HG02870 (cell line): ENCODE results near the gene NOL9.
"Not testable (repeated sequence)": the region's sequence is repeated elsewhere in the genome, so short reads cannot be mapped to it uniquely, and the experiment has no call there.

Source experiments
- ATAC-seq: cut with Tn5 transposase; IDR thresholded peaks from one replicate; pipeline ENCODE4 v1.9.1; 2021; ENCODE audit warnings: mild to moderate bottlenecking, moderate library complexity; ENCODE audit not compliant: unreplicated experiment

NOL9 gene

GRCh38 chr1:6505367-6506209 lies 48.7 kb downstream of the NOL9 start:
- no peak for ATAC-seq

GRCh38 chr1:6504887-6505286 lies 49.4 kb downstream of the NOL9 start:
- ATAC-seq: no peak

DNA sequence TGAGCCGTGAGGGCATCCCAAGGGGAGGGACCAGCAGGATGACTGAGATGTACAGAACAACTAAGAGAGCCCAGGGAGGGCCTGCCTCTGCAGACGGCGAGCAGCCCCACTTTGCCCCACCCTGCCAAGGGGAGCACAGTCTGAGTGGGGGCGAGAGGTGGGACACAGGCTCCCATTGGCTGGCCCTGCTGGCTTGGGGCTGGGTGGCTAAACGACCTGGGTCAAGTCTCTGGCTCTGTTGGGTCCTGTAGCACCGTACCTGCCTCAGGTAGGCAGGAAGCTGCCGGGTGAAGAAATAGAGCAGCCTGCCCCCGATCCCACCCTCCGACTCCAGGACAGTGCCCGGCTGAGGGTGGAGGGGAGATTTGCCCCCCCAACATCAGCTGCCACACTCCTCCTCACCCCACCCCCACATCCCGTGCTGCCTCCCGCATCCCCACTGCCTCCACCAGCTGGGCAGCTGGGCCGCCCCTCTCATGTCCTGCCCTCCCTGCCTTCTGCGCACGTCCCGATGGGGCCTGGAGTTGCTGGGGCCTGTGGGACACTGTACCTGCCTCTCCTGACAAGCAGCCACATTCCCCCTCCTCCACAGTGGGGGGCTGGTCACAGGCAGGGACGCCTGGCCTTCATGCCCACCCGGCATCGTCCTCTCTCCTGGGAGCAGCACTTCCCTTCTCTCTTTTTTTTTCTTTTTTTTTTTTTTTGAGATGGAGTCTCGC lies 50.3 kb downstream of the NOL9 start:
- ATAC-seq: no peak

- no peak for ATAC-seq
These were observed 52.1 kb downstream of the NOL9 start for GRCh38 chr1:6502000-6502891.

- ATAC-seq: no peak
These were observed 53.0 kb downstream of the NOL9 start for GRCh38 chr1:6501279-6501813.

DNA sequence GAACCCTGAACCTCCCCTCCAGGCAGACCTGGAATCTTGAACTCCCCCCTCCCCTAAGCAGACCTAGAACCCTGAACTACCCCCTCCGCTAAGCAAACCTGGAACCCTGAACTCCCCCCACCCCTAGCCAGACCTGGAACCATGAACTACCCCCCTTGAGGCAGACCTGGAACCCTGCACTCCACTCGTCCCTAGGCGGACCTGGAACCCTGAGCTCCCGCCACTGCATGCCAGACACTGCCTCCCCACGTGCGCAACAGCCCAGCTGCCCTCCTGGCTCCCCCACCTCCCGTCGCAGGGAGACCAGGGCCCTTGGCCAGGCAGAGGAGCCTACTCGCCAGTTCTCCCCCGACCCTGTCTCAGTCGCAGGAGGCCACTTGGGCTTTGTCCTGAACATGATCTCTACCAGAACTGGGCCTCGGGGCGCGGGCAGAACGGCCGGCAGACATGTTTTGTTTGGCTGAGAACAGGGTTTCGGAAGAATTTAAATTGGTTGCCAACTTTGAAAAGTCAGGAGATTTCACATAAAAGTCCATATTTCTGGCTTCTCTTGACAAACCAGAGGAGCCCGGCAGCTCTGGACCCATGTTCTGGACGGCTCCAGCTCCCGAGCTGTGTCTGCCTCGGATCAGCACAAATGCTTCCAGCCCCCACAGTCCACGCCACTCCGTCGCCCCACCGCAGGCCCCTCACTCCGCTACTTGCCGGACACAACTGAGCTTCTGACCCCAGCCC lies 53.6 kb downstream of the NOL9 start:
- ATAC-seq: no peak

- ATAC-seq: no peak
These were observed 55.0 kb downstream of the NOL9 start for GRCh38 chr1:6499296-6499695.

GRCh38 chr1:6498576-6499111 lies 55.7 kb downstream of the NOL9 start:
- no peak for ATAC-seq

DNA sequence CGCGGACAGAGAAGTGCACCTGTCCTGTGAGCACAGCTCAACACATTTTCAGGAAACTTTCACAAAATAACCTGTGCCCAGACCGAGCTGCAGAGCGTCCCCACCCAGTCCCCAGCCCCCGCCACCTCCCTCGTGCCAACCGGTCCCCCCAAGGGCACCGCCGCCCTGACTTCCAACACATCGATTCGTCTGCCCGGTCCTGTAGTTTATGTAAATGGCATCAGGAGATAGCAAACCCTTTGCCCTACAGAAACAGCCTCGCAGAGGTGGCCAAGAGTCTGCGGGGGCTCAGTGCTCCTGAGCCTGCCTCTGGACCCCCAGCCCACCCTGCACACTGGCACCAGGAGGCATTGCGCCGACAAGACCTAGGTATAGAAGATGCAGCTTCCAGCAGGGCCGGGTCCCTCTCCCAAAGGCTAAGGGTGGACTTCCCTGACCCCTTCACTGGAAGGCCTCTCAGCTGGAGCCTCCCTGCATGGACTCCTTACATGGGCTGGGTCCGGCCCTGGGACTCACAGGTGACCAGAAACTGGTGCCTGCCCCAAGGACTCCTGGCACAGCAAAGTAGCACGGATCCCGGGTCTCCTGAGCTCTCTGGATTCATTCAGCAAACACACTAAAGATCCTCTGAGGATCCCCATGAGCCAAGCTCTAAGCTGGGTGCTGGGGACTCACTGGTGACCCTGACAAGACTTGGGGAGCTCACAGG lies 56.3 kb downstream of the NOL9 start:
- no peak for ATAC-seq

GRCh38 chr1:6497215-6497866 lies 57.0 kb downstream of the NOL9 start:
- no peak for ATAC-seq

DNA sequence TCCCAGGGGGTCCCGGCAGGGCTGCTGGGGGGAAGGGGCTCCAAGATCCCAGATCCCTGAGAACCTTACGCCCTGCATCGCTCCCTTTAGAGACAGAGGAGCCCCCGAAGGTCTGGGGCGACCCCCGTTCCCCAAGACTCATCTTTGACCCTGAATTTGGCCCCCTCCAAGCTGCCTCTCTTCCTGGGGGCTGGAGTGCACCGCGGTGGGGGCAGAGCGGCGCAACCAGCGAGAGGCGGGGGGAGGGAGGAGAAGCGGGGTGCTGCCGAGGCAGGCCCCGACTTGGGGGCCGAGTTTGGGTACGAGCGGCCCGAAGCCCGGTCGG lies 57.5 kb downstream of the NOL9 start:
- no peak for ATAC-seq

DNA sequence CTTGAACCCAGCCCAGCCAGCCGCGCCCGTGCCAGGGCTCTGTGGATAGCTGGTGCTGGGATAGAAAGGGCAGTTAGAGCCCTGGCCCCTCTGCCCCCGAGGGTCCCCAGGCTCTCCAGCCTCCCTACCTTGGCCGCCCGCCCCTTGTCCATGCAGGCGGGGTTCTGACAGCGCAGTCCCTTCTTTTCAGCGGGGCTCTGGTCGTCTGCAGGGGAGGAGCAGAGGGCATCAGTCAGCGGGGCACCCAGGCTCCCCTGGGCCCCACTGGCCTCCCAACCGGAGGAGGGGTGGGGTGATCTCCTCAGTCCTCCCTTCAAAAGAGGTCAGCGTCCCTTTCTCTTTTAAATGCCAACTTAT lies 58.0 kb downstream of the NOL9 start:
- no peak for ATAC-seq

- ATAC-seq: no peak
These were observed 58.6 kb downstream of the NOL9 start for GRCh38 chr1:6495540-6496364.

GRCh38 chr1:6495041-6495441 lies 59.3 kb downstream of the NOL9 start:
- no peak for ATAC-seq

DNA sequence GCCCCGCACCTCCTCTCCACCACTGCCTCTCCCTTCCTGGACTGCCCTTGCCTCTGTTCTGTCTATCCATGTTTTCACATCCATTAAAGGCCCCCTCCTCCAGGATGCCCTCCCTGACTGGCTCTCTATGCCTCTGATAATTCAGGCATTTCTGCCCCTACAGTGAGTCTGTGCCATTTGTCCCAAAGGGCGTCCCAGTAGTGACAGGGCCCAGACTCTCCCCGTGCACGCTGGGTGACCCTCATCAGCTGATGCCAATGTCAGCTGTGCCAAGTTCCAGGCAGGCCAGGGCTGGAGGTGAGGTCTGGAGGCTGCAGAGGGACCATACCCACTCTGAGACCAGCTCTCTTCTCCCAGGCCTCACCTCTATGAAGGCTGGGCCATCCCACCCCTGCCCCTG lies 59.7 kb downstream of the NOL9 start:
- ATAC-seq: no peak

- ATAC-seq: not testable (repeated sequence)
These were observed 60.5 kb downstream of the NOL9 start for GRCh38 chr1:6493834-6494223.

GRCh38 chr1:6491966-6492365 lies 62.3 kb downstream of the NOL9 start:
- no peak for ATAC-seq

GRCh38 chr1:6491480-6491962 lies 62.8 kb downstream of the NOL9 start, which contains the start of gene PLEKHG5:
Gene PLEKHG5 (minus strand): TSS chr1:6491667. CDS start chr1:6477571, 14,096 bp downstream.
- no peak for ATAC-seq
